HepG2 (cell line): ENCODE results near the gene RASSF7. TPM values are rescaled to one million over a fixed set of nuclear protein-coding genes. Genes with fewer than 3 reads are reported as not detected.
A peak's percentile ranks its signal among the peaks of the same experiment; 100 is the strongest.

ENCODE experiments used
- CEBPG ChIP-seq: IDR thresholded peaks from 2 replicates; pipeline ENCODE4 v1.6.1; 2016
- ESRRA ChIP-seq: sonication (generic); formaldehyde crosslinking; IDR thresholded peaks from 2 replicates; pipeline ENCODE4 v1.5.1; 2020; ENCODE audit warnings: mild to moderate bottlenecking, low read depth, missing genetic modification reagents
- HOXA9 ChIP-seq: sonication (generic); formaldehyde crosslinking; IDR thresholded peaks from 2 replicates; pipeline ENCODE4 v1.8.1; 2022; ENCODE audit warnings: missing genetic modification reagents, mild to moderate bottlenecking, moderate library complexity, borderline replicate concordance
- MAX ChIP-seq: IDR thresholded peaks from 2 replicates; pipeline ENCODE4 v1.6.1; 2012; ENCODE audit warnings: inconsistent platforms
- MIXL1 ChIP-seq: IDR thresholded peaks from 2 replicates; pipeline ENCODE4 v1.6.1; 2016
- NCOA1 ChIP-seq: sonication (generic); formaldehyde crosslinking; IDR thresholded peaks from 2 replicates; pipeline ENCODE4 v1.9.0; 2021; ENCODE audit warnings: missing genetic modification reagents
- NR2F1 ChIP-seq, 2 experiments: fragments of 450-650 bp in 1 of 2; formaldehyde crosslinking in 1 of 2; IDR thresholded peaks; 2 replicates each; pipeline versions ENCODE4 v1.5.0 to v1.6.1; 2016 to 2020; ENCODE audit warnings: mild to moderate bottlenecking in 1 of 2, missing compliant biosample characterization in 1 of 2, missing genetic modification reagents in 1 of 2, moderate library complexity in 1 of 2
- RFX3 ChIP-seq: IDR thresholded peaks from 2 replicates; pipeline ENCODE4 v1.6.1; 2016; ENCODE audit warnings: missing biosample characterization, missing genetic modification reagents
- RXRB ChIP-seq: IDR thresholded peaks from 2 replicates; pipeline ENCODE4 v1.6.1; 2016; ENCODE audit warnings: borderline replicate concordance, missing genetic modification reagents, missing compliant biosample characterization
- TFAP4 ChIP-seq: sonication (generic); IDR thresholded peaks from 2 replicates; pipeline ENCODE4 v1.6.1; 2016; ENCODE audit warnings: low read depth, borderline replicate concordance
- TIGD3 ChIP-seq: sonication (generic); formaldehyde crosslinking; IDR thresholded peaks from 2 replicates; pipeline ENCODE4 v1.5.1; 2020; ENCODE audit warnings: mild to moderate bottlenecking, missing genetic modification reagents, borderline replicate concordance
- YEATS2 ChIP-seq: sonication (generic); formaldehyde crosslinking; IDR thresholded peaks from 2 replicates; pipeline ENCODE4 v1.4.0; 2020; ENCODE audit warnings: missing genetic modification reagents, borderline replicate concordance
- ZFP41 ChIP-seq: sonication (generic); formaldehyde crosslinking; IDR thresholded peaks from 2 replicates; pipeline ENCODE4 v1.4.0; 2020; ENCODE audit warnings: mild to moderate bottlenecking, missing genetic modification reagents, borderline replicate concordance
- ZNF180 ChIP-seq: sonication (generic); formaldehyde crosslinking; IDR thresholded peaks from 2 replicates; pipeline ENCODE4 v1.4.0; 2020; ENCODE audit warnings: low read depth, missing genetic modification reagents, borderline replicate concordance
- ZNF296 ChIP-seq: sonication (generic); formaldehyde crosslinking; conservative IDR thresholded peaks from 2 replicates; pipeline ENCODE4 v1.5.0; 2020; ENCODE audit warnings: mild to moderate bottlenecking, missing genetic modification reagents
- ZNF589 ChIP-seq: sonication (generic); formaldehyde crosslinking; conservative IDR thresholded peaks from 2 replicates; pipeline ENCODE4 v1.8.0; 2022; ENCODE audit warnings: mild to moderate bottlenecking, moderate library complexity, missing genetic modification reagents
- ZNF704 ChIP-seq: sonication (generic); formaldehyde crosslinking; IDR thresholded peaks from 2 replicates; pipeline ENCODE4 v1.8.1; 2023; ENCODE audit warnings: mild to moderate bottlenecking, inconsistent platforms, moderate library complexity, missing genetic modification reagents, borderline replicate concordance
- ZNF724P ChIP-seq: sonication (generic); formaldehyde crosslinking; IDR thresholded peaks from 2 replicates; pipeline ENCODE4 v1.8.0; 2022; ENCODE audit warnings: missing genetic modification reagents, borderline replicate concordance
- ZSCAN30 ChIP-seq: sonication (generic); formaldehyde crosslinking; IDR thresholded peaks from 2 replicates; pipeline ENCODE4 v1.5.0; 2020; ENCODE audit warnings: mild to moderate bottlenecking, missing genetic modification reagents
- ZSCAN5A ChIP-seq: sonication (generic); formaldehyde crosslinking; IDR thresholded peaks from 2 replicates; pipeline ENCODE4 v1.8.0; 2022; ENCODE audit warnings: mild to moderate bottlenecking, missing genetic modification reagents, borderline replicate concordance
- polyA plus RNA-seq, 8 experiments: library from polyadenylated mRNA; depleted of rRNA in 3 of 8; stranded (reverse) in 7 of 8; unstranded in 1 of 8; fragments of >200 nt; fragmentation: Illumina TruSeq in 4 of 8; extraction: Trizol in 4 of 8; gene quantifications; 2 replicates each; pipeline versions ENCODE4 v1.2.1 to v1.2.3, GENCODE V29; 2011 to 2016; ENCODE audit warnings: low read depth in 4 of 8, missing spikeins in 1 of 8, mixed read lengths in 1 of 8; ENCODE audit not compliant: insufficient read depth in 1 of 8
- total RNA-seq, 5 experiments: library from RNA; depleted of rRNA; stranded (reverse); fragments of >200 nt; fragmentation: Illumina TruSeq; extraction: Trizol; gene quantifications; 2 replicates each; pipeline ENCODE4 v1.2.3, GENCODE V29; 2016; ENCODE audit warnings: low read depth in 1 of 5

The RASSF7 gene
- total and polyA plus RNA-seq, 2 of the 13 experiments (the other 11 are each of a cell fraction or from before 2014, with no cell fraction given): 20.2 to 28.6 TPM

GRCh38 chr11:518463-519202 lies 42.1 kb upstream of the RASSF7 start (continued):
- TF ChIP-seq NCOA1 (peak; percentile 75; the same call in 1 of the 2 replicates), ZSCAN5A (no peak), ZNF724P (CRISPR knock-in tag) (no peak), ZNF704 (no peak), TIGD3 (CRISPR knock-in tag) (no peak), MIXL1 (CRISPR knock-in tag) (no peak), NR2F1 (CRISPR knock-in tag; IDR thresholded peaks at IDR 0.05) (0 out of 4 replicates have a peak, but pooled peaks of 1 of the 2 experiments have one; percentile 19), ZNF296 (no peak), ESRRA (CRISPR knock-in tag) (peak; percentile 62; the same call in 1 of the 2 replicates), ZNF589 (0 out of 2 replicates have a peak, but pooled peaks have one; percentile 62), ZFP41 (no peak), RXRB (CRISPR knock-in tag) (peak; percentile 26; the same call in 1 of the 2 replicates), ZSCAN30 (CRISPR knock-in tag) (no peak), ZNF180 (CRISPR knock-in tag) (no peak), CEBPG (no peak), YEATS2 (peak; percentile 54; the same call in 1 of the 2 replicates), HOXA9 (CRISPR knock-in tag) (no peak), RFX3 (CRISPR knock-in tag) (no peak), TFAP4 (no peak), MAX (no peak; the same call in 1 of the 2 replicates)
